LoVo (cell line): Measurements from ENCODE around the gene MSRB3.
A peak's percentile ranks its signal among the peaks of the same experiment; 100 is the strongest.
"Not testable (repeated sequence)": the region's sequence is repeated elsewhere in the genome, so short reads cannot be mapped to it uniquely, and the experiment has no call there.

Experiments
- DNase-seq: peaks from one replicate; pipeline ENCODE4 v3.0.0-alpha.2; 2016; ENCODE audit warnings: low spot score

The MSRB3 gene

GRCh38 chr12:65287426-65287825, 8.9 kb downstream of the MSRB3 start:
- DNase-seq = no peak

GRCh38 chr12:65292241-65292640, 13.8 kb downstream of the MSRB3 start:
- DNase-seq = no peak

- DNase-seq = no peak
Observed at GRCh38 chr12:65293735-65294134, 15.3 kb downstream of the MSRB3 start.

GRCh38 chr12:65294641-65295262, 16.3 kb downstream of the MSRB3 start:
- DNase-seq = no peak

- DNase-seq = no peak
Observed at GRCh38 chr12:65296508-65297265, 18.2 kb downstream of the MSRB3 start.

- DNase-seq = no peak
Observed at GRCh38 chr12:65300097-65300496, 21.6 kb downstream of the MSRB3 start.

GRCh38 chr12:65300679-65301349, 22.3 kb downstream of the MSRB3 start:
- peak; percentile 24 for DNase-seq

- peak; percentile 26 for DNase-seq
Observed at GRCh38 chr12:65302891-65303290, 24.4 kb downstream of the MSRB3 start.

- no peak for DNase-seq
Observed at GRCh38 chr12:65305346-65305950, 27.0 kb downstream of the MSRB3 start.

- peak; percentile 53 for DNase-seq
Observed at GRCh38 chr12:65306366-65307168, 28.1 kb downstream of the MSRB3 start.

- no peak for DNase-seq
Observed at GRCh38 chr12:65307169-65307501, 28.7 kb downstream of the MSRB3 start.

GRCh38 chr12:65308006-65308405, 29.5 kb downstream of the MSRB3 start:
- no peak for DNase-seq

- no peak for DNase-seq
Observed at GRCh38 chr12:65308601-65309071, 30.2 kb downstream of the MSRB3 start.

- DNase-seq = no peak
Observed at GRCh38 chr12:65311260-65311659, 32.8 kb downstream of the MSRB3 start.

GRCh38 chr12:65313719-65314317, 35.3 kb downstream of the MSRB3 start:
- peak; percentile 52 for DNase-seq

- not testable (repeated sequence) for DNase-seq
Observed at GRCh38 chr12:65315238-65315637, 36.8 kb downstream of the MSRB3 start.

GRCh38 chr12:65318186-65318685, 39.8 kb downstream of the MSRB3 start:
- DNase-seq = no peak

- no peak for DNase-seq
Observed at GRCh38 chr12:65319688-65320200, 41.3 kb downstream of the MSRB3 start.

- DNase-seq = no peak
Observed at GRCh38 chr12:65323070-65323469, 44.6 kb downstream of the MSRB3 start.

- no peak for DNase-seq
Observed at GRCh38 chr12:65324056-65324455, 45.6 kb downstream of the MSRB3 start.

GRCh38 chr12:65324551-65324950, 46.1 kb downstream of the MSRB3 start:
- DNase-seq = no peak
